KG1 (cell line): ENCODE measurements around the gene ZNF239.
A peak's percentile ranks its signal among the peaks of the same experiment; 100 is the strongest.
"Not testable (repeated sequence)": the region's sequence is repeated elsewhere in the genome, so short reads cannot be mapped to it uniquely, and the experiment has no call there.

Experiments
- DNase-seq: peaks from one replicate; lab custom pipeline; 2025; lab: John Stamatoyannopoulos, UW

ZNF239 gene

DNA sequence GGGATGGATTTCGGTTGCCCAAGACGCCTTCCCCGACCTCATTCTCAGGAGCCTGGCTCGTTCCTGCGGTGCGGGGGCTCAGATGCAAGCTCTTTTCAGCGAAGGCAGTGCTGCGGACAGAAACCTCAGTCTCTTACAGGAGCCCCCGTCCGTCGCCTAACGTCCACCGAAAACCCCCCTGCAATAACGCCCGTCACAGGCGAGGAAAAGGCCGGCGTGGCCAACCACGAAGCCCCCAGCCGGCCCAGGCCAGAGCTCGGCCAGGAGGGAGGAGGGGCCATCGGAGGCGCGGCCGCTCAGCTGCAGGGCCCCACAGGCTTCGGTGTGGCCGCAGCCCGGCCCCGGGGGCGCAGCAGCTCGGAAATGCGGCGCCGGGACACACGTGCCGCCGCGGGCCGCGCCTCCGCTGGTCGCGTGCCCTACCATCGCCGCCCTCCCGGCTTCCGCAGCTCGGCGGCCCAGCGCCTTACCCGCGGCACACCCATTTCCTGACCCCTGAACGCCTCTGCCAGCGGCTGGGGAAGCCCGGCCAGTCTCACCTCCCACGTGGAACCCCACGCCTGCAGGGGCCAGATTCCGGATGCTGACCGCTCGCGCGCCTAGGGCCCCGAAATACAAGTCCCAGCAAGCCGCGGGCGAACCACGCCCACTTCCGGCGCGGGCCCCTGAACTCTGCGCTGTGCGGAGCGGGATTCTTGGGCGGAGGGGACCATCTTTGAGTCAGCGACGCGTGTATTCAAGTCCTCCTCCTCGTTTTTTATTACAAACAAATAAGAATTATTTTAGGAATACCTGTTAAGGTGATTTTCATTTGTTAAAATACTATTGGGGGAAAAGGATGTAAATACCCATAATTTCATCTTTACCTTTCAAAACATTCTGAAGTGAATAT is at the start of gene ZNF239:
TSS of gene ZNF239 (minus strand) at position 616 of the 892 bp plus-strand sequence. CDS start 16,537 bp downstream, outside the sequence.
- DNase-seq: no peak

- no peak for DNase-seq
Measured at GRCh38 chr10:43623351-43623750, 48.9 kb upstream of the ZNF239 start.

DNA sequence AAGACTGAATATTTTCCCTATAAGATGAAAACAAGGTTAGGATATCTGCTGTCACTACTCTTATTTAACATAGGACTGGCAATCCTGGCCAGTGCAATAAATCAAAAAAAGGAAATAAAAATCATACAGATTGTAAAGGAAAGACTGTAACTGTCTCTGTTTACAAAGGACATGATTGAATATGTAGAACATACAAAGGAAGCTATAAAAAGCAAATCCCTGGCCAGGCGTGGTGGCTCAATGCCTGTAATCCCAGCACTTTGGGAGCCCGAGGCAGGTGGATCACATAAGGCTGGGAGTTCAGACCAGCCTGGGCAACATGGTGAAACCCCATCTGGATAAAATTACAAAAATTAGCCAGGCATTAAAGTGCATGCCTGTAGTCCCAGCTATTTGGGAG is 47.6 kb upstream of the ZNF239 start:
- no peak for DNase-seq

DNA sequence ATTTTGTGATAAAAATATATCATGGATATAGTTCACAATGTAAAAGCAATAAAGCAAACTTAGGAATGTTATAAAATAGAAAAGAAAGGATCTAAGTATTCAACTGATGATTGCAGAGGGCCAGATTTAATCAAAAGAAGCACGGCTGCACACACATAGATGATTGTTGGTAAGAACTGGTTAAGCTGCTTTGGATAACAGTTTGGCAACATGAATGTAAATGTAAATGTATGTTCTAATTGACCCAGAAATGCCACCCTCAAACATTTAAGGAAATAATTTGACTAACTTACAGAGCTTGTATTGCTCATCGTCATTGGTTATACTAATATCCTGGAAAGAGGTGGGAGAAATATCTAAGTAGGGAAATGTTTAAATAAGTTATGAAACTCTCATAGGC is 45.0 kb upstream of the ZNF239 start:
- no peak for DNase-seq

DNA sequence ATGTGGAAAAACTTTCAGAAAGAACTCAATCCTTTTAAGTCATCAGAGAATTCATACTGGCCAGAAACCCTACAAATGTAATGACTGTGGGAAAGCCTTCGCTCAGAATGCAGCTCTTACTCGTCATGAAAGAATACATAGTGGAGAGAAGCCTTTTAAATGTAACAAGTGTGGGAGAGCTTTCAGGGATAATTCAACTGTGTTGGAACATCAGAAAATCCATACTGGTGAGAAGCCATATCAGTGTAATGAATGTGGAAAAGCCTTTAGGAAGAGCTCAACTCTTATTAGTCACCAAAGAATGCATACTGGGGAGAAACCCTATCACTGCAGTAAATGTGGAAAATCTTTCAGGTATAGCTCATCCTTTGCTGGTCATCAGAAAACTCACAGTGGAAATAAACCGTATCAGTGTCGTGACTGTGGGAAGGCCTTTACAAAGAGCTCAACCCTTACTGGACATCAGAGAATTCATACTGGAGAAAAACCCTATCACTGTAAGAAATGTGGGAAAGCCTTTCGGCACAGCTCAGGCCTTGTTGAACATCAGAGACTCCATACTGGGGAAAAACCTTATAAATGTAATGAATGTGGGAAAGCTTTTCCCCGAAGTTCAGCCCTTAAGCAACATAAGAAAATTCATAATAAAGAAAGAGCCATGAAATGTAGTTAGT is 42.4 kb upstream of the ZNF239 start:
- DNase-seq: no peak

- DNase-seq: no peak
Measured at GRCh38 chr10:43610636-43611035, 36.2 kb upstream of the ZNF239 start.

- no peak for DNase-seq
Measured at GRCh38 chr10:43607199-43607573, 32.8 kb upstream of the ZNF239 start.

DNA sequence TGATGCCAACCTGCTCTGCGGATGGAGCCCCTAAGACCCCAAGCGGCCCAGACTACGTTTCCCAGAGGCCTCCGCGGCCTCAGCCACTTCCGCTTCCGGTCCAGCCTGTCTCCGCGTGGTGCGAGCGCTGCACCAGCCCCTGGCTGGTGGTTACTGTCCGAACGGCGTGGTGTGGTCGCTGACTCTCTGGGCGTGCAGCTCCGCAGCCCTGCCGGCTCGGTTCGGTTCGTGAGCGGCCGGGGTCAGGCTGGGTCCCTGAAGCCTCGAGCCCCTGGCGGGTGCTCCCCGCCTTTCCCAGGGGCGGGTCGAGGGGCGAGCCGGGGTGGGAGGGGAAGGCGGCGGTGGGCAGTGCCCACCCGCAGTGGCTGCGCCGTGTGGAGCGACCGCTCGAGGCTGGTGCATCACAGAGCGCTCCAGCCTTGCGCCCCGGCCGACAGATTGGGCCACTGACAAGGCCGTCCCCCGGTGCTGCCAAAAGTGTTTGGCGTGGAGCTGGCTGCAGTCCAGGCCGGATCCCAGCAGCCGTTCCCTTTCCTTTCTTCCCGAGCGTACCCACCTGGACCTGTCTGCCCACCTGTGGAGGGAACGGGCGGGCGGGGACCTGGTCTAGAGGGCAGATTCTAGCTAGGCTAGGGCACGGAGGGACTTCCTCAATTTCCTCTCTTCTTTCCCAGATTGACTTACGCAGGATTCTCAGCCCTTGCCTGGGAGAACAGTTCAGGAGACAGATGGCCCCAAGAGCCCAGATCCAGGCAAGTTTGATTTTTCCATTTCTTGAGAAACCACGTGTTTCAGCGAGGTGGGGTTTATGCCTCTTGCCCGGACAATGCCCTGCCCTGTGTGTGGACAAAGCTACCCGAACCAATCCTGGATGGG is 32.1 kb upstream of the ZNF239 start, which contains the start of gene ZNF485:
TSS of gene ZNF485 (plus strand) at position 116 of the 876 bp plus-strand sequence. CDS start at position 729, 613 bp downstream.
- DNase-seq: peak; percentile 23

DNA sequence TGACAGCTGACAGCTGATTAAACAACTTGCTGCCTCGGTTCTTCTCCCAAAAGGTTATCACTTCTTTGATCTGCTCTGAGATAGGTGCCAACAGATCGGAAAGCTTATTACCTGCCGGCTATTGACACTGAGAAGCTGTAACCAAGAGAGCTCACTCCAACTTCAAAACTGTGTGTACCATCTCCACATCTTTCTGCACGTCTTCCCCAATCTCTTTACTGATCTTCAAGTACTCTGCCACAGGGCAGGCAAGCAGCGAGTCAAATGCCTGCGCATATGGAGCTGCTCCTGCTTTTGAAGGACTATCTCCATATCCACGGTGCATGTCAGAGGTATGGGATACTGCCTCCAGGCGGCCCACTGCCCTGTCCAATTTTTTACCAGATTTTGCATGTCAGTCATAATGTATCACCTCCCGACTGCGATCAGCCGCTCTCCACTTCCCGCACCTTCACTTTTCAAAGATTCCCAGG is 31.5 kb upstream of the ZNF239 start:
- no peak for DNase-seq

DNA sequence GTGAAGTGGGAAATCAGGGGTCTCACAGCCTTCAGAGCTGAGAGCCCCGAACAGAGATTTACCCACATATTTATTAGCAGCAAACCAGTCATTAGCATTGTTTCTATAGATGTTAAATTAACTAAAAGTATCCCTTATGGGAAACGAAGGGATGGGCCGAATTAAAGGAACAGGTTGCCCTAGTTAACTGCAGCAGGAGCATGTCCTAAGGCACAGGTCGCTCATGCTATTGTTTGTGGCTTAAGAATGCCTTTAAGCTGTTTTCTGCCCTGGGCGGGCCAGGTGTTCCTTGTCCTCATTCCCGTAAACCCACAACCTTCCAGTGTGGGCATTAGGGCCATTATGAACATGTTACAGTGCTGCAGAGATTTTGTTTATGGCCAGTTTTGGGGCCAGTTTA is 27.2 kb upstream of the ZNF239 start:
- DNase-seq: not testable (repeated sequence)

GRCh38 chr10:43599333-43599732 is 24.9 kb upstream of the ZNF239 start:
- DNase-seq: no peak

DNA sequence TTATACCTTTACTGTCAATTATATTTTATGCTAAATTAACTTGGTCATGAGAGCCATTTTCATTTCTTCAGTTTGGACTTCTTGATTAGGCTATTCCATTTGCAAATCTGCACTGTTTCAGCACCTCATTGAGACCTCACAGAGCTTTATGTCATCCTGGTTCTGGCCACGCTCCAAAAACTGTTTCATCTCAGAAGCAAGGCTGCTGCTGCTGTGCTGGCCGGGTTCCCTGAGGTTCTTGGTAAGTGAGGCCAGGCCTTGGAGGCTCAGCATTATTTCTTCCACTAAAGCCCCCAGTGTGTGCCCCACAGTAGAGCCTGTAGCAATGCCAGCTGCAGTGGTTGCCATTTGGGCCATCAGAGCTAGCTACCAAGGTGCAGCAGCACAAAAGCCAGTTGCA is 24.0 kb upstream of the ZNF239 start:
- no peak for DNase-seq

DNA sequence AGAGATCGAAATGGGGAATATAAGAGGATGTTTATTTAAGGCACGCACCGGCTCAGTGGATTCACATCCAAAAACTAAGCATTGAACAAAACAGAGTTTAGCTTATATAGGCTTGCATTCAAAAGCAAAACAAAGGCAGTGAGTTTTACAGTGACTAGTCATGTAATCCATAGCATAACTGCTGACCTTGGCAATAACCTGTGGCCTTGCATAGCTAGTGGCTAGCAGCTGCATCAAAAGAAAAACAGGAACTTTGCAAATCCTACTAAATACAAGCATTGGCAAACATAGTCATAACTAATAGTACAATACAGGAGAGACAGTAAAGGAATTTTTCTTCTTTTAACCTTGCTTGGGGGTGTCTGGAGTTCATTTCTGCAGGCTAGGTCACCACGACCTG is 22.1 kb upstream of the ZNF239 start:
- DNase-seq: peak; percentile 27

DNA sequence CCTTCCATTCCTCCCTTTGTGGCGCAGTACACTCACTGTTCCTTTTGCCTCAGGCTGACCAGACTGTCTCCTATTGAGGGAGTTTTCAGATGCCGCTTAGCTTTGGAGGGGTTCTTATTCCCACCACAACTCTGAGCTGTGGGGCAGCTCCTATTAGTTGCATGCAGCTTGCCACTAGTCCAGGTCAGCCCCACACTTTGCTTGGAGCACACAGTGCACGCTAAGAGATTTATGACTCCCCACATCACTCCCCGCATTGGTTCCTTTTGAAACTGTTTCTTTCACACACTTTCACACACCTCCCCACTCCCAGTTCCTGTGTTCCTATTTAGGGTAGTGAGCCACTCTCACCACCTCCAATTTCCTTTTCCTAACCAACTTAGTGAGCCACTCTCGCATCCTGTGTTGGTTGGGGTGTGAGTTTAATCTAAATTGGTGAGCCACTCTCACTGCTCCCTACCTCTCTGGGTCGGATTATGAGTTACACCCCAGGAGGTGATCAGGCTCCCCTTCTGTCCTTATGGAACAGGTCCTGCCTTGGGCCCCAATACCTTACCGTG is 21.4 kb upstream of the ZNF239 start:
- DNase-seq: no peak

- peak; percentile 14 for DNase-seq
Measured at GRCh38 chr10:43594944-43595589, 20.7 kb upstream of the ZNF239 start.

GRCh38 chr10:43591303-43591904 is 17.0 kb upstream of the ZNF239 start:
- DNase-seq: no peak

GRCh38 chr10:43586730-43587115 is 12.3 kb upstream of the ZNF239 start:
- not testable (repeated sequence) for DNase-seq

DNA sequence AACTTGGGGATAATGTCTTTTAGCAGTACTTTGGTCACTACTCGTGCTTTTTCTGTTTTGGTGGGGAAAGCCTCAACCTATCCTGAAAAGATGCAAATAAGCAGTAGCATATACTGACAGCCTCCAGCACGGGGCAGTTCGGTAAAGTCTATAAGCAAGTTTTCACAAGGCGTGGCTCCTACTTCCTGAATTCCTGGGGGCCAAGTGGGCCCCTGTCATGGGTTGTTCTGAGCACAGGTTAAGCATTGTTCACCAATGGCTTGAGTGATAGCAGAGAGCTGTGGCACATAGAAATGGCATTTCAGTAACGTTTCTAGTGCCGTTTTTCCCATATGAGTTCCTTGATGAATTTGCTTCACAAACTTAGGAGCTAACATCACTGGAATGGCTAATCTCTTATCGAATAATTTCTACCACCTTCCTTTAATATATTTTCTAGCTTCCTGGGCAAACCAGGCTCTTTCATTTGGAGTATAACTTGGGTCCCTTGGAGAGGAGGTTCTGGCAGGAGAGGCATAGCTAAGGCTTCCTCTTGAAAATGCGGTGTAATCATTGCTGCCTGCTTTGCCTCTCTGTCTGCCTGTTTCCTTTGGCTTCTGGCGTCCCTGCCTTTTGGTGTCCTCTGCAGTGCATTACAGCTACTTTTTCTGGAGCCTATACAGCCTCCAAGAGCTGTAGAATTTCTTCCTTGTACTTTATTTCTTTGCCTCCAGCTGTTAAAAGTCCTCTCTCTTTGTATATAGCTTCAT is 11.7 kb upstream of the ZNF239 start:
- no peak for DNase-seq

DNA sequence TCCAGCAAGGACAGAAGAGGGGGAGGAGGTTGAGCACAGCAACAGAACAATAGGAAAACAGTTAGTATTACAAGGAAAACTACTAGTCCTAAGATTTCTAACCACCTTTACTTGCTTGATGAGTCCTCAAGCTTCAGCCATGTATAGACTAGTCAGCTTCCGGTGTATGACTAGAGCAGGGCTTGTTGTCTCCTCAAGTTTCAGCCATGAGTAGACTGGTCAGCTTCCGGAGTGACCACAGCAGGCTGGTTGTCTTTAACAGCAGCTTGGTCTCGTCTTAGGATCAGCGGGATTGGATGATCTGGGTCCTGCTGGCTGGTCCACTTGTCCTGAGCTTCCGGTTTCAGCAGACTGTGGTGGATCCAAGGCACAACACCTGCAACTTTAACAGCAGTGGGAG is 10.6 kb upstream of the ZNF239 start:
- no peak for DNase-seq

DNA sequence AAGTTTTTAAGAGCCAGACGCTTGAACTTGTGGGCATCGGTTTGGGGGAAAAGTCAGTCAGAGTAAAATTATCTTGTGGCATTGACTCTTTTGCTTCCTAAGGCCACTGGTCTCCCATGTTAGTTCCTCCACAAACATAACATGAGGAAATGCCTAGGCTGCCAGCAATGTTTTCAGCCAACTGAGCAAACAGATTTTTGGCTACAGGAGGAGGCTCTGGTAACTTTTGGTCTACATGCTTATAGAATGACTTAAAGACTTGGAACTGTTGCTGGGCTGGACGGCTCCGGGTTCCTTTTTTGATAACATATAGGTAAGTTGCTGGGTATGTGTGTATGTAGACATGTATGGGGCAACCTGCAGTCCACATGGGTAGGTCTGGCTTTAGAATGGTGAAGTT is 9.6 kb upstream of the ZNF239 start:
- no peak for DNase-seq
